HL-60 (cell line): Measurements from ENCODE around the gene LCN2.

Source experiments
- DNase-seq, 2 experiments: peaks; one replicate each; pipeline ENCODE4 v3.0.0-alpha.2; 2010 to 2020; ENCODE audit warnings: low read depth in 1 of 2, low spot score in 1 of 2
- H3K27ac ChIP-seq: fragments of 250-450 bp; sonication (Bioruptor Pico); replicated peaks from 2 replicates; pipeline ENCODE4 v1.5.1; 2020; ENCODE audit warnings: mild to moderate bottlenecking, moderate library complexity
- H3K27me3 ChIP-seq: fragments of 250-450 bp; sonication (Bioruptor Pico); 2 replicates; pipeline ENCODE4 v1.5.1; 2021; ENCODE audit warnings: mild to moderate bottlenecking, moderate library complexity; ENCODE audit not compliant: insufficient read depth, poor library complexity, severe bottlenecking
- H3K4me3 ChIP-seq: replicated peaks from 2 replicates; pipeline ENCODE4 v1.5.1; 2011; ENCODE audit warnings: mild to moderate bottlenecking, control low read depth, low read length; ENCODE audit not compliant: insufficient read depth
- GABPA ChIP-seq: IDR thresholded peaks from 2 replicates; pipeline ENCODE4 v1.6.1; 2012; ENCODE audit warnings: low read depth
- POLR2AphosphoS5 ChIP-seq: IDR thresholded peaks from 2 replicates; pipeline ENCODE4 v1.6.1; 2012; ENCODE audit warnings: low read depth
- SPI1 ChIP-seq: IDR thresholded peaks from 2 replicates; pipeline ENCODE4 v1.6.1; 2012; ENCODE audit warnings: low read depth, mild to moderate bottlenecking, borderline replicate concordance
- TF ChIP-seq, protein P1 (sequence below): IDR thresholded peaks from one replicate; pipeline ENCODE4 v1.5.1; 2011; ENCODE audit warnings: low read length, control low read depth, inconsistent platforms; ENCODE audit not compliant: insufficient read depth
- TF ChIP-seq, protein P2 (sequence below): IDR thresholded peaks from 2 replicates; pipeline ENCODE4 v1.6.1; 2012; ENCODE audit warnings: low read depth; ENCODE audit not compliant: insufficient replicate concordance

Gene LCN2

DNA sequence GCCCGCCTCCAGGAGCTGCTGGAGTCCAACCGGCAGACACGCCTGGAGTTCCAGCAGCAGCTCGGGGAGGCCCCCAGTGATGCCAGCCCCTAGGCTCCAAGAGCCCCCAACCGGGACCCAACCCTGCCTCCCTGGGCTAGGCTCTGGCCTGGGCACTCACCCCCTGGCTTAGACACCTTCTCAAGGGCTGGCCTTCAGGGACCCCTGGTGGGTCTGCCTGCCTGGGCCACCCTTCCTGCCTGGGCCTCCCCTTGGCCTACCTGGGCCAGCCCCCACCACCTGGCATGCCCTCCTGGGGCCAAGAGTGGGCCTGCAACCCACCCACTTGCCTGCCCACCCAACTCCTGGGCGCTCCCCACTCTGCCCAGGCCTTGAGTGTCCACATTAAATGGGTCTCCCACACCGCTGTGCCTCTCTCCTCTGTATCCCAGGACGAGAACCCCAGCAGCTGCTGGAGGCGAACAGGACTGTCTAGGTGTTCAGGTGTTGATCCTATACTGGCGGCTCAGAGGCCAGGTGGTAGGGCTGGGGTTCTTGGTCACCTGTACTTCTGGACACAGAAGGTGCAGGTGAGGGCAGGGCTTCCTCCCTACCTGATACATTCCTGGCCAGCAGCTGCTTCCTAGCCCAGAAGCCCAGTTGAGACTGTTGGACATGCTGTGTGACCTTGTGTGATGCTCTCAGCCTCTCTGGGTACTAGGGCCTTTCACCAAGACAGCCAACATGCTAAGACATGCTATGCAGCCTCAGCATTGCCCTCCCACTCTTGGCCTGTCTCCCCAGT, 14.5 kb downstream of the LCN2 start:
- no peak for DNase-seq
- Histone ChIP-seq H3K4me3 (no peak overlapping the region), H3K27ac (no peak overlapping the region), H3K27me3 (no peaks in the 10 kb centered on the region)
- TF ChIP-seq GABPA (no peak), POLR2AphosphoS5 (no peak), SPI1 (no peak)
- TF ChIP-seq, protein P1, sequence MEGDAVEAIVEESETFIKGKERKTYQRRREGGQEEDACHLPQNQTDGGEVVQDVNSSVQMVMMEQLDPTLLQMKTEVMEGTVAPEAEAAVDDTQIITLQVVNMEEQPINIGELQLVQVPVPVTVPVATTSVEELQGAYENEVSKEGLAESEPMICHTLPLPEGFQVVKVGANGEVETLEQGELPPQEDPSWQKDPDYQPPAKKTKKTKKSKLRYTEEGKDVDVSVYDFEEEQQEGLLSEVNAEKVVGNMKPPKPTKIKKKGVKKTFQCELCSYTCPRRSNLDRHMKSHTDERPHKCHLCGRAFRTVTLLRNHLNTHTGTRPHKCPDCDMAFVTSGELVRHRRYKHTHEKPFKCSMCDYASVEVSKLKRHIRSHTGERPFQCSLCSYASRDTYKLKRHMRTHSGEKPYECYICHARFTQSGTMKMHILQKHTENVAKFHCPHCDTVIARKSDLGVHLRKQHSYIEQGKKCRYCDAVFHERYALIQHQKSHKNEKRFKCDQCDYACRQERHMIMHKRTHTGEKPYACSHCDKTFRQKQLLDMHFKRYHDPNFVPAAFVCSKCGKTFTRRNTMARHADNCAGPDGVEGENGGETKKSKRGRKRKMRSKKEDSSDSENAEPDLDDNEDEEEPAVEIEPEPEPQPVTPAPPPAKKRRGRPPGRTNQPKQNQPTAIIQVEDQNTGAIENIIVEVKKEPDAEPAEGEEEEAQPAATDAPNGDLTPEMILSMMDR: no peak
- TF ChIP-seq, protein P2, sequence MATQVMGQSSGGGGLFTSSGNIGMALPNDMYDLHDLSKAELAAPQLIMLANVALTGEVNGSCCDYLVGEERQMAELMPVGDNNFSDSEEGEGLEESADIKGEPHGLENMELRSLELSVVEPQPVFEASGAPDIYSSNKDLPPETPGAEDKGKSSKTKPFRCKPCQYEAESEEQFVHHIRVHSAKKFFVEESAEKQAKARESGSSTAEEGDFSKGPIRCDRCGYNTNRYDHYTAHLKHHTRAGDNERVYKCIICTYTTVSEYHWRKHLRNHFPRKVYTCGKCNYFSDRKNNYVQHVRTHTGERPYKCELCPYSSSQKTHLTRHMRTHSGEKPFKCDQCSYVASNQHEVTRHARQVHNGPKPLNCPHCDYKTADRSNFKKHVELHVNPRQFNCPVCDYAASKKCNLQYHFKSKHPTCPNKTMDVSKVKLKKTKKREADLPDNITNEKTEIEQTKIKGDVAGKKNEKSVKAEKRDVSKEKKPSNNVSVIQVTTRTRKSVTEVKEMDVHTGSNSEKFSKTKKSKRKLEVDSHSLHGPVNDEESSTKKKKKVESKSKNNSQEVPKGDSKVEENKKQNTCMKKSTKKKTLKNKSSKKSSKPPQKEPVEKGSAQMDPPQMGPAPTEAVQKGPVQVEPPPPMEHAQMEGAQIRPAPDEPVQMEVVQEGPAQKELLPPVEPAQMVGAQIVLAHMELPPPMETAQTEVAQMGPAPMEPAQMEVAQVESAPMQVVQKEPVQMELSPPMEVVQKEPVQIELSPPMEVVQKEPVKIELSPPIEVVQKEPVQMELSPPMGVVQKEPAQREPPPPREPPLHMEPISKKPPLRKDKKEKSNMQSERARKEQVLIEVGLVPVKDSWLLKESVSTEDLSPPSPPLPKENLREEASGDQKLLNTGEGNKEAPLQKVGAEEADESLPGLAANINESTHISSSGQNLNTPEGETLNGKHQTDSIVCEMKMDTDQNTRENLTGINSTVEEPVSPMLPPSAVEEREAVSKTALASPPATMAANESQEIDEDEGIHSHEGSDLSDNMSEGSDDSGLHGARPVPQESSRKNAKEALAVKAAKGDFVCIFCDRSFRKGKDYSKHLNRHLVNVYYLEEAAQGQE: no peak

DNA sequence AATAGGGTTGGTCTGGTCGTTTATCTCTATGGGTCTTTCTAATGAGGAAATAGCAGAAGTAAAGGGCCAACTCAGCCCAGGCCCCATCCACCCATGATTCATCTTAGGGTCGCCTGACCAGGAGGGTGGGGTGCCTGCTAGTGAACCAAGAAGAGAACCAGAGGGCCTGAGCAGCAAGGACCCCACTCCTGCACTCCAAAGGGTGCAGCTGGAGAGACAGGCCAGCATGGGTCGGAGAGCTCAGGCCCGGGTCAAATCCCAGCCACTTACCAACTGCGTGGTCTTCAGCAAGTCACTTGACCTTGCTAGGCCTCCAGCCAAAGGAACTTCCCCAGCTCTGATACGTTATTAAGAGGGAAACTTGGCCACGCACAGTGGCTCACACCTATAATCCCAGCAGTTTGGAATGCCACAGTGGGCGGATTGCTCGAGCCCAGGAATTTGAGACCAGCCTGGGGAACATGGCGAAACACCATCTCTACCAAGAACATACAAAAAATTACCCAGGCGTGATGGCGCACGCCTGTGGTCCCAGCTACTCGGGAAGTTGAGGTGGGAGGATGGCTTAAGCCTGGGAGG, 15.1 kb downstream of the LCN2 start:
- DNase-seq: no peak
- Histone ChIP-seq H3K27me3 (no peaks in the 10 kb centered on the region), H3K4me3 (no peak overlapping the region), H3K27ac (no peak overlapping the region)
- TF ChIP-seq, protein P1: no peak
- TF ChIP-seq GABPA: no peak
- no peak for TF ChIP-seq SPI1
- TF ChIP-seq, protein P2: no peak
- no peak for TF ChIP-seq POLR2AphosphoS5

DNA sequence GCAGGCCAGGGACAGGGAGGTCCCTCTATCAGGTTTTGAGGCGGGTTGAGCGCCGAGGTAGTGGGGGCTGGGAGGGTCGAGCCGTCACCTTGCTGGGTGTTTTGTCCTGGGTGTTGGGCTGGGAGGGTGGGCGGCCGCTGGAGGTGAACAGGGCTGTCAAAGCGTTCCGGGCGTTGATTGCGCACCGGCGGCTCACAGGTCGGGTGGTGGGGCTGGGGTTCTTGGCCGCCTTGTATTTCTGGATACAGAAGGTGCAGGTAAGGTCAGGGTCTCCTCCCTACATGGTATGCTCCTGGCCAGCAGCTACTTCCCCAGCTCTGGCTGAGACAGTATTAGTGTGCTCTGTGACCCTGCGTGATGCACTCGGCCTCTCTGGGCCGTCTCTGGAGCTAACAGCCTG, 16.9 kb downstream of the LCN2 start:
- DNase-seq: no peak
- Histone ChIP-seq H3K27ac (no peak overlapping the region), H3K27me3 (no peaks in the 10 kb centered on the region), H3K4me3 (no peak overlapping the region)
- no peak for TF ChIP-seq SPI1
- TF ChIP-seq POLR2AphosphoS5: no peak

DNA sequence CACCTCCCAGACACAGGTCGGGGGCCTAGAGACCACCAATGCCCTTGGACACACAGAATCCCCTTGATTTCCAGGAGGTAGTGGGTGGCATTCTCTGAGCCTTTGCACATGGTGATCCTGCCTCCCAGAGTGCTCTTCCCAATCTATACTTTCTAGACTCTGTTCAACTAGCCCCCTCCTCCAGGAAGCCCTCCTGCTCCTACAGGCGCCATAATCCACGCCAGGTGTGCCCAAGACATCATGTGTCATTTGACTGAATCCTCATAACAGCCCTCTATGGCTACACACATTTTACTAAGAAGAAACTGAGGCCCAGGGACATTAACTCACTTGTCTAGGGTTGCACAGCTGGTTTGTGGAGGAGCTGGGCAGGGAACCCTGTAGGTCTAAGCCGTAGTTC, 18.0 kb downstream of the LCN2 start:
- Histone ChIP-seq H3K4me3 (no peak overlapping the region), H3K27ac (no peak overlapping the region), H3K27me3 (no peaks in the 10 kb centered on the region)
- TF ChIP-seq, protein P2: no peak
- TF ChIP-seq SPI1 (no peak), POLR2AphosphoS5 (no peak), GABPA (no peak)
- TF ChIP-seq, protein P1: no peak
- no peak for DNase-seq
